Pancreas (tissue), 10 donors: ENCODE data around the gene NTMT1. TPM values are rescaled to one million over a fixed set of nuclear protein-coding genes. Genes with fewer than 3 reads are reported as not detected.

Experiments used
- ATAC-seq, 4 donors: fragments of 200-7000 bp; cut with Tn5 transposase; one replicate each; pipeline versions ENCODE4 v1.8.0 to v1.9.1; 2020; ENCODE audit warnings: mild to moderate bottlenecking in 4 of 4, moderate library complexity in 4 of 4
- DNase-seq, 6 donors: peaks; one replicate each; pipeline ENCODE4 v3.0.0-alpha.2; 2020
- FAIRE-seq: peaks from 2 replicates; lab custom pipeline; 2012; peaks lifted over from hg19 to GRCh38; lab: Jason Lieb, UNC
- H3K27ac ChIP-seq, 4 donors: fragments of 200-600 bp; sonication (generic); 1 replicate in 3 of 4; 2 replicates in 1 of 4; pipeline versions ENCODE4 v1.5.0 to v1.8.0; 2020
- H3K27me3 ChIP-seq, 4 donors: fragments of 200-600 bp; one replicate each; pipeline ENCODE4 v1.8.0; 2021
- H3K36me3 ChIP-seq, 3 donors: fragments of 200-600 bp; sonication (generic) in 1 of 3; one replicate each; pipeline versions ENCODE4 v1.5.0 to v1.8.0; 2020 to 2021
- H3K4me1 ChIP-seq, 3 donors: fragments of 200-600 bp; one replicate each; pipeline ENCODE4 v1.8.0; 2021
- H3K4me3 ChIP-seq, 4 donors: fragments of 200-600 bp; sonication (generic) in 2 of 4; one replicate each; pipeline versions ENCODE4 v1.5.0 to v1.8.0; 2020 to 2021
- H3K9me3 ChIP-seq, 4 donors: fragments of 200-600 bp; one replicate each; pipeline ENCODE4 v1.8.0; 2021
- CTCF ChIP-seq, 4 donors: fragments of 200-600 bp; sonication (generic) in 3 of 4; IDR thresholded peaks; one replicate each; pipeline versions ENCODE4 v1.5.0 to v1.8.0; 2021; ENCODE audit warnings: antibody characterized with exemption in 4 of 4
- WGBS, 2 donors: extraction: QIAGEN DNeasy Blood & Tissue Kit; methylation state at CpG; one replicate each; pipeline ENCODE4 v1.1.7; 2013; 5-methylcytosine and 5-hydroxymethylcytosine counted together
- intact Hi-C, 3 donors: fragments of 100-400 bp; cut with DNase I; formaldehyde crosslinking; loops; one replicate each; pipeline versions ENCODE4 v1.11.1 to v1.14.2; 2022
- polyA plus RNA-seq, 2 donors: library from polyadenylated mRNA; stranded (reverse); fragments of 200-250 nt; gene quantifications; one replicate each; pipeline ENCODE4 v1.2.3, GENCODE V29; 2013
- total RNA-seq, 6 donors: library from RNA; stranded (reverse); fragmentation: NEBNext Ultra II Directional in 4 of 6; extraction: Animal tissue kit (Norgen Biotek cat#: 25700) in 4 of 6; gene quantifications; one replicate each; pipeline versions ENCODE4 v1.2.1 to v1.2.4, GENCODE V29; 2021 to 2023
- donor health status: healthy with polysubstance abuse.
- donor health status: DM: no; HTN: no; CAD: no; lungs with moderate emphysema.
- donor health status: DM: no; HTN: no; CAD: no.
- donor health status: control.
- donor health status: control.
- donor health status: Bipolar disorder and iron deficiency.
- donor health status: DM: yes; HTN: yes; CAD: no.
- donor health status: DM: no; HTN: no; CAD: no.
- donor health status: DM: no; HTN: no; CAD: no.
- donor health status: DM: yes; HTN: yes; CAD: no.

The NTMT1 gene
- total and polyA plus RNA-seq, 8 donors = 11.3 to 29.0 (median 17.2) TPM

- peaks cover 0 to 8% (median 0%) of the 10 kb centered on the region in 3 donors for H3K4me1 ChIP-seq
- DNase-seq (peak; percentile 54 to 85 (median 66)), ATAC-seq (peak; percentile 70 to 82 (median 81)), FAIRE-seq (no peak)
- no peaks in the 10 kb centered on the region for H3K9me3 ChIP-seq
- H3K27me3 ChIP-seq = no peaks in the 10 kb centered on the region
- peak overlapping the region in 2 of 4 donors; percentile 24 to 34 for H3K4me3 ChIP-seq
- intact Hi-C loops = no loop called here
- WGBS, 2 donors = 11 to 13% methylated on average over 42 to 55 of the region's 57 CpGs
- TF ChIP-seq CTCF (IDR thresholded peaks at IDR 0.05) = no peak
- no peaks in the 10 kb centered on the region for H3K36me3 ChIP-seq
- peak overlapping the region in 3 of 4 donors; percentile 16 to 78 (median 66) for H3K27ac ChIP-seq
Measured at GRCh38 chr9:129597355-129598088, 28.4 kb upstream of the NTMT1 start.

- peaks cover 0 to 8% (median 0%) of the 10 kb centered on the region in 3 donors for H3K4me1 ChIP-seq
- no peaks in the 10 kb centered on the region for H3K36me3 ChIP-seq
- no peaks in the 10 kb centered on the region for H3K9me3 ChIP-seq
- DNase-seq = peak in 1 of 6 donors; percentile 12
- TF ChIP-seq CTCF (IDR thresholded peaks at IDR 0.05) = no peak
- peak overlapping the region in 1 of 4 donors; percentile 34 for H3K4me3 ChIP-seq
- FAIRE-seq = no peak
- intact Hi-C loops = no loop called here
- H3K27ac ChIP-seq = peak overlapping the region in 2 of 4 donors; percentile 66 to 78
- ATAC-seq = no peak
- 73 to 75% methylated on average over 14 of the region's 14 CpGs for WGBS, 2 donors
- no peaks in the 10 kb centered on the region for H3K27me3 ChIP-seq
Measured at GRCh38 chr9:129598089-129598596, 27.8 kb upstream of the NTMT1 start.

GRCh38 chr9:129601082-129601674 lies 24.8 kb upstream of the NTMT1 start:
- DNase-seq = peak in 1 of 6 donors; percentile 25

GRCh38 chr9:129602598-129603415 lies 23.2 kb upstream of the NTMT1 start:
- intact Hi-C loops = loop anchor here in 1 of 3 donors (10.0 kb wide), 2 partner anchors 108 to 428 kb away; partner anchors contain the start of gene IER5L
- FAIRE-seq = no peak
- no peak overlapping the region for H3K4me3 ChIP-seq
- ATAC-seq = no peak
- no peak overlapping the region for H3K27ac ChIP-seq
- H3K9me3 ChIP-seq = no peaks in the 10 kb centered on the region
- no peaks in the 10 kb centered on the region for H3K36me3 ChIP-seq
- peak in 1 of 6 donors; percentile 72 for DNase-seq
- peaks cover 2 to 3% (median 3%) of the 10 kb centered on the region in 3 donors for H3K4me1 ChIP-seq
- 58 to 64% methylated on average over 10 of the region's 10 CpGs for WGBS, 2 donors
- H3K27me3 ChIP-seq = no peaks in the 10 kb centered on the region
- TF ChIP-seq CTCF (IDR thresholded peaks at IDR 0.05) = no peak

More at GRCh38 chr9:129601082-129601674, 24.8 kb upstream of the NTMT1 start:
- Histone ChIP-seq H3K36me3 (no peaks in the 10 kb centered on the region), H3K4me1 (peaks cover 0 to 8% (median 0%) of the 10 kb centered on the region in 3 donors), H3K9me3 (no peaks in the 10 kb centered on the region), H3K27me3 (no peaks in the 10 kb centered on the region), H3K4me3 (no peak overlapping the region), H3K27ac (no peak overlapping the region)
- 68 to 79% methylated on average over 9 of the region's 9 CpGs for WGBS, 2 donors
- ATAC-seq (no peak), FAIRE-seq (no peak)
- no peak for TF ChIP-seq CTCF (IDR thresholded peaks at IDR 0.05)
- intact Hi-C loops = loop anchor here in 1 of 3 donors (10.0 kb wide), 2 partner anchors 106 to 426 kb away; partner anchors contain the start of gene IER5L
